PFSK-1 (cell line): ENCODE results near the gene IL4R.

Experiments
- FOXP2 ChIP-seq: optimal IDR thresholded peaks from 2 replicates; pipeline ENCODE3; 2011; ENCODE audit warnings: borderline replicate concordance, control low read depth, inconsistent platforms; ENCODE audit not compliant: insufficient read depth; ENCODE audit errors: extremely low read length, extremely low read depth
- POLR2AphosphoS5 ChIP-seq: IDR thresholded peaks from 2 replicates; pipeline ENCODE4 v1.6.1; 2012; ENCODE audit warnings: low read depth, mild to moderate bottlenecking, control low read depth, low read length, moderate library complexity
- REST ChIP-seq, 2 experiments: IDR thresholded peaks; 2 replicates each; pipeline versions ENCODE4 v1.6.1 to v1.8.0; 2011 to 2012; ENCODE audit warnings: low read depth in 2 of 2, low read length in 2 of 2, control low read depth in 1 of 2, inconsistent platforms in 1 of 2, mild to moderate bottlenecking in 1 of 2, moderate library complexity in 1 of 2; ENCODE audit not compliant: insufficient read depth in 1 of 2
- SIN3A ChIP-seq: IDR thresholded peaks from 2 replicates; pipeline ENCODE4 v1.6.1; 2012; ENCODE audit warnings: mild to moderate bottlenecking, low read length, moderate library complexity, borderline replicate concordance; ENCODE audit not compliant: insufficient read depth

GRCh38 chr16:27333549-27333948 lies 19.8 kb downstream of the IL4R start:
- TF ChIP-seq SIN3A (no peak), POLR2AphosphoS5 (no peak), FOXP2 (no peak), REST (IDR thresholded peaks at IDR 0.05; ENCODE audit: insufficient read depth in 1 of 2, low read depth in 2 of 2, low read length in 2 of 2) (no peak)
